Cardiac muscle cell (in vitro differentiated cells and primary cell): ENCODE results near the gene ZSCAN4. TPM values are rescaled to one million over a fixed set of nuclear protein-coding genes. Genes with fewer than 3 reads are reported as not detected.

Experiments used
- DNase-seq, 2 donors: peaks; one replicate each; pipeline versions ENCODE4 v3.0.0 to v3.0.0-alpha.2; 2010 to 2017; ENCODE audit warnings: low read depth in 1 of 2, low spot score in 1 of 2
- H3K27ac ChIP-seq: fragments of 200-600 bp; sonication (generic); 2 replicates; pipeline ENCODE4 v1.5.1; 2016
- H3K27me3 ChIP-seq: fragments of 200-600 bp; sonication (generic); 2 replicates; pipeline ENCODE4 v1.6.0; 2016; ENCODE audit warnings: control low read depth
- H3K36me3 ChIP-seq: fragments of 200-600 bp; sonication (generic); 2 replicates; pipeline ENCODE4 v1.5.1; 2016; ENCODE audit warnings: control low read depth
- H3K4me1 ChIP-seq: fragments of 200-600 bp; sonication (generic); 2 replicates; pipeline ENCODE4 v1.8.1; 2017; ENCODE audit warnings: low read depth, mild to moderate bottlenecking, mixed run types
- H3K4me3 ChIP-seq: fragments of 200-600 bp; sonication (generic); 2 replicates; pipeline ENCODE4 v1.5.1; 2016; ENCODE audit warnings: mild to moderate bottlenecking
- H3K9me3 ChIP-seq: fragments of 200-600 bp; sonication (generic); 2 replicates; pipeline ENCODE4 v1.5.1; 2017; ENCODE audit warnings: low read depth, mild to moderate bottlenecking, control low read depth
- polyA plus RNA-seq: library from polyadenylated mRNA; unstranded; fragments of >200 nt; fragmentation: Nextera tagmentation; extraction: Ambion mirVana; gene quantifications from 2 replicates; pipeline ENCODE4 v1.2.1, GENCODE V29; 2016
- total RNA-seq: library from RNA; depleted of rRNA; stranded (reverse); fragments of >200 nt; gene quantifications from 2 replicates; pipeline ENCODE4 v1.2.3, GENCODE V29; 2016
- TF ChIP-seq, protein P1 (sequence below): IDR thresholded peaks from 2 replicates; pipeline ENCODE4 v1.5.1; 2012; ENCODE audit warnings: low read depth, mild to moderate bottlenecking, low read length

The ZSCAN4 gene
- total and polyA plus RNA-seq, 2 experiments from 2014 or later, result not detected

DNA sequence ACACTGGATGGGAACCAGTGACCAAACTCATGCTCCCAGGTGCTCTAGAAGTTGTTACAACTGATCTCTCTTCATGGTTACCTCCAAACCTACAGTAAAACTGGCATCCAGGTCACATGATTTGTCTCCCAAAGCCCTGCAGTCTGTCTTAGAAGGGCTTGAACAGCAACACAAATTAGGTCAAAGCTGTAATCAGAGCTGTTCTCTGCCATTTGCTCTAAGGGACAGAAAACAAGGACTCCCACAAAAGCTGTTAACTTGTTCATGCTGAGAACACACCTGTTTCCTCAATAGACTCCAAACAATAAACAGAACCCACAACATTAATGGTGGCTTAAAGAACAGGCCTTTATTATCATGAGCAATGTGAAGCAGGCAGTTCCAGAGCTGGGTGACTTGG is 50.7 kb downstream of the ZSCAN4 start:
- Histone ChIP-seq H3K36me3 (peaks cover 30% of the 10 kb centered on the region), H3K4me3 (no peak overlapping the region), H3K27me3 (no peaks in the 10 kb centered on the region), H3K9me3 (no peaks in the 10 kb centered on the region), H3K4me1 (no peaks in the 10 kb centered on the region), H3K27ac (no peak overlapping the region)
- TF ChIP-seq, protein P1, sequence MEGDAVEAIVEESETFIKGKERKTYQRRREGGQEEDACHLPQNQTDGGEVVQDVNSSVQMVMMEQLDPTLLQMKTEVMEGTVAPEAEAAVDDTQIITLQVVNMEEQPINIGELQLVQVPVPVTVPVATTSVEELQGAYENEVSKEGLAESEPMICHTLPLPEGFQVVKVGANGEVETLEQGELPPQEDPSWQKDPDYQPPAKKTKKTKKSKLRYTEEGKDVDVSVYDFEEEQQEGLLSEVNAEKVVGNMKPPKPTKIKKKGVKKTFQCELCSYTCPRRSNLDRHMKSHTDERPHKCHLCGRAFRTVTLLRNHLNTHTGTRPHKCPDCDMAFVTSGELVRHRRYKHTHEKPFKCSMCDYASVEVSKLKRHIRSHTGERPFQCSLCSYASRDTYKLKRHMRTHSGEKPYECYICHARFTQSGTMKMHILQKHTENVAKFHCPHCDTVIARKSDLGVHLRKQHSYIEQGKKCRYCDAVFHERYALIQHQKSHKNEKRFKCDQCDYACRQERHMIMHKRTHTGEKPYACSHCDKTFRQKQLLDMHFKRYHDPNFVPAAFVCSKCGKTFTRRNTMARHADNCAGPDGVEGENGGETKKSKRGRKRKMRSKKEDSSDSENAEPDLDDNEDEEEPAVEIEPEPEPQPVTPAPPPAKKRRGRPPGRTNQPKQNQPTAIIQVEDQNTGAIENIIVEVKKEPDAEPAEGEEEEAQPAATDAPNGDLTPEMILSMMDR, result no peak
- DNase-seq, result no peak

DNA sequence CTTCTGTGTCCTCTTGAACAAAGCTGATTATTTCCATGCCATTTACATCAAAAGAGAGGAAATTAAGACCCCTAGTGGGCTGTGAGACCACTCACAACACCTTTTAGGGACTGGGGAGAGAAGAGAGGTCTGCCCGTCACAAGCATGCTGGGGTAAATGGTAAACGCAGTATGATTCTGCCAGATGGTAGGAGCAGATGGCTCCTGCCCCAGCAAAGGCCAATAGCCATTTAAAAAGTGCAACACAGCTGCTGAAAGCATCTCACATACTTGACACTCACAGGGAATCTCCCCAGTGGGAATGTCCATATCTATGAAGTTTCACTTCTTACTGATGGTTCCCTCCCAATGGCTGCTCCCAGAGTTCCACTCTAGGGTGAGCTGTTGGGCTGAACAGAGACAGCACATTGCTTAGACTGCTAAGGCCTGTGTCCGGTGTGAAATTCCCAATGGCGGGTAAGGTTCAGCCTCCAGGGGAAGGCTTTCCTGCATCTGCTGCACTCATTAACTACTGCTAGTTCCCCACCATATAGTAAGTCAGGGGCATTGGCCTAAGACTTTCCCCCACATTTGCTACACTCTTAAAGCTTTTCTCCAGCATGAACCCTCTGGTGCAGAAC is 51.3 kb downstream of the ZSCAN4 start:
- H3K27me3 ChIP-seq, result no peaks in the 10 kb centered on the region
- no peaks in the 10 kb centered on the region for H3K9me3 ChIP-seq
- H3K4me3 ChIP-seq, result no peak overlapping the region
- DNase-seq, result no peak
- no peaks in the 10 kb centered on the region for H3K4me1 ChIP-seq
- TF ChIP-seq, protein P1, result no peak
- no peak overlapping the region for H3K27ac ChIP-seq
- H3K36me3 ChIP-seq, result peaks cover 30% of the 10 kb centered on the region

DNA sequence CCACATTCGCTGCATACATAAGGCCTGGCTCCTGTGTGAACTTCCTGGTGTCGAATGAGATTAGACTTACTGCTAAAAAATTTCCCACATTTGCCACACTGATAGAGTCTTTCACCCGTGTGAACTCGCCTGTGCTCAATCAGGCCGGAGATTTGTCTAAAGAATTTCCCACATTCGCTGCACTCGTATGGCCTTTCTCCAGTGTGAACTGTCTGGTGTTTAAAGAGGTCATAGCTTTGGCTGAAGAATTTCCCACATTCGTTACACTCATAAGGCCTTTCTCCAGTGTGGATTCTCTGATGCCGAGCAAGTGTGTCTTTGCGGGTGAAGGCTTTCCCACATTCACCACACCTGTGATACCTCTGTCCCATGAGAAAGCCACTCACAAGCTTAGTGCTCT is 52.1 kb downstream of the ZSCAN4 start:
- DNase-seq, result no peak
- H3K4me3 ChIP-seq, result no peak overlapping the region
- H3K27me3 ChIP-seq, result no peaks in the 10 kb centered on the region
- no peaks in the 10 kb centered on the region for H3K4me1 ChIP-seq
- H3K27ac ChIP-seq, result no peak overlapping the region
- H3K36me3 ChIP-seq, result peaks cover 30% of the 10 kb centered on the region
- TF ChIP-seq, protein P1, result no peak
- H3K9me3 ChIP-seq, result no peaks in the 10 kb centered on the region

Other genes with a start within 250 kb of the ZSCAN4 start
- gene ZNF749, start 233.6 kb upstream of the ZSCAN4 start, total RNA-seq, result 11.8 and 13.7 TPM in 2 replicates
- 16.6 and 28.8 TPM in 2 replicates for gene ZNF749, start 233.6 kb upstream of the ZSCAN4 start, polyA plus RNA-seq
- 1.2 and 2.3 TPM in 2 replicates for gene VN1R1, start 211.8 kb upstream of the ZSCAN4 start, total RNA-seq
- 2.9 and 4.1 TPM in 2 replicates for gene VN1R1, start 211.8 kb upstream of the ZSCAN4 start, polyA plus RNA-seq
- 32.6 and 37.9 TPM in 2 replicates for gene ZNF772, start 191.4 kb upstream of the ZSCAN4 start, total RNA-seq
- 11.3 and 13.6 TPM in 2 replicates for gene ZNF772, start 191.4 kb upstream of the ZSCAN4 start, polyA plus RNA-seq
- 14.0 and 36.2 TPM in 2 replicates for gene ZNF419, start 181.2 kb upstream of the ZSCAN4 start, total RNA-seq
- 11.3 and 15.8 TPM in 2 replicates for gene ZNF419, start 181.2 kb upstream of the ZSCAN4 start, polyA plus RNA-seq
- 25.4 and 34.2 TPM in 2 replicates for gene ZNF773, start 169.0 kb upstream of the ZSCAN4 start, total RNA-seq
- 12.4 and 13.3 TPM in 2 replicates for gene ZNF773, start 169.0 kb upstream of the ZSCAN4 start, polyA plus RNA-seq
- 5.0 and 7.5 TPM in 2 replicates for gene ZNF549, start 141.6 kb upstream of the ZSCAN4 start, total RNA-seq
- 7.5 and 10.1 TPM in 2 replicates for gene ZNF549, start 141.6 kb upstream of the ZSCAN4 start, polyA plus RNA-seq
- 42.6 and 62.4 TPM in 2 replicates for gene ZNF550, start 109.1 kb upstream of the ZSCAN4 start, total RNA-seq
- 9.8 and 9.9 TPM in 2 replicates for gene ZNF550, start 109.1 kb upstream of the ZSCAN4 start, polyA plus RNA-seq
- gene ZNF416, start 90.0 kb upstream of the ZSCAN4 start, total RNA-seq, result 6.8 and 7.8 TPM in 2 replicates
- 6.2 and 7.6 TPM in 2 replicates for gene ZNF416, start 90.0 kb upstream of the ZSCAN4 start, polyA plus RNA-seq
- 16.0 and 18.2 TPM in 2 replicates for gene ZIK1, start 84.8 kb upstream of the ZSCAN4 start, total RNA-seq
- gene ZIK1, start 84.8 kb upstream of the ZSCAN4 start, polyA plus RNA-seq, result 11.7 and 13.9 TPM in 2 replicates
- 7.1 and 9.3 TPM in 2 replicates for gene ZNF530, start 69.0 kb upstream of the ZSCAN4 start, total RNA-seq
- 6.4 and 6.5 TPM in 2 replicates for gene ZNF530, start 69.0 kb upstream of the ZSCAN4 start, polyA plus RNA-seq
- 55.0 and 76.0 TPM in 2 replicates for gene ZNF134, start 54.7 kb upstream of the ZSCAN4 start, total RNA-seq
- 18.6 and 27.4 TPM in 2 replicates for gene ZNF134, start 54.7 kb upstream of the ZSCAN4 start, polyA plus RNA-seq
- 25.4 and 30.0 TPM in 2 replicates for gene ZNF211, start 35.8 kb upstream of the ZSCAN4 start, total RNA-seq
- 22.6 and 38.5 TPM in 2 replicates for gene ZNF211, start 35.8 kb upstream of the ZSCAN4 start, polyA plus RNA-seq
- gene ZNF551, start 13.0 kb downstream of the ZSCAN4 start, total RNA-seq, result 9.9 and 11.8 TPM in 2 replicates
- gene ZNF551, start 13.0 kb downstream of the ZSCAN4 start, polyA plus RNA-seq, result 4.0 and 4.4 TPM in 2 replicates
- gene ZNF154, start 40.3 kb downstream of the ZSCAN4 start, total RNA-seq, result 14.0 and 20.1 TPM in 2 replicates
- gene ZNF154, start 40.3 kb downstream of the ZSCAN4 start, polyA plus RNA-seq, result 11.1 and 16.3 TPM in 2 replicates
- 14.4 and 24.2 TPM in 2 replicates for gene ZNF671, start 58.7 kb downstream of the ZSCAN4 start, total RNA-seq
- 16.7 and 19.3 TPM in 2 replicates for gene ZNF671, start 58.7 kb downstream of the ZSCAN4 start, polyA plus RNA-seq
- 16.9 and 20.0 TPM in 2 replicates for gene ZNF776, start 77.9 kb downstream of the ZSCAN4 start, total RNA-seq
- 20.7 and 26.6 TPM in 2 replicates for gene ZNF776, start 77.9 kb downstream of the ZSCAN4 start, polyA plus RNA-seq
- gene ZNF586, start 100.7 kb downstream of the ZSCAN4 start, total RNA-seq, result 15.0 and 17.1 TPM in 2 replicates
- 8.4 and 10.0 TPM in 2 replicates for gene ZNF586, start 100.7 kb downstream of the ZSCAN4 start, polyA plus RNA-seq
- 3.8 and 6.6 TPM in 2 replicates for gene ZNF552, start 146.0 kb downstream of the ZSCAN4 start, total RNA-seq
- 10.5 and 13.4 TPM in 2 replicates for gene ZNF552, start 146.0 kb downstream of the ZSCAN4 start, polyA plus RNA-seq
- gene ZNF587B, start 161.4 kb downstream of the ZSCAN4 start, total RNA-seq, result 8.5 and 12.9 TPM in 2 replicates
- gene ZNF587B, start 161.4 kb downstream of the ZSCAN4 start, polyA plus RNA-seq, result 2.8 and 3.1 TPM in 2 replicates
- gene ZNF587, start 180.9 kb downstream of the ZSCAN4 start, total RNA-seq, result 14.0 and 17.2 TPM in 2 replicates
- gene ZNF587, start 180.9 kb downstream of the ZSCAN4 start, polyA plus RNA-seq, result 12.6 and 22.6 TPM in 2 replicates
- gene ZNF814, start 220.1 kb downstream of the ZSCAN4 start, total RNA-seq, result 13.6 and 14.8 TPM in 2 replicates
- gene ZNF814, start 220.1 kb downstream of the ZSCAN4 start, polyA plus RNA-seq, result 32.4 and 45.7 TPM in 2 replicates
- gene ZNF417, start 247.7 kb downstream of the ZSCAN4 start, total RNA-seq, result 11.8 and 17.8 TPM in 2 replicates
- gene ZNF417, start 247.7 kb downstream of the ZSCAN4 start, polyA plus RNA-seq, result 4.8 and 7.7 TPM in 2 replicates